Measurements from ENCODE around the gene NARS2.

NARS2 gene

GRCh38 chr11:78465169-78465942, 109.3 kb downstream of the NARS2 start:
- TF ChIP-seq RAD21 (IDR thresholded peaks at IDR 0.05; ENCODE audit: low read depth) = no peak
- no peak for TF ChIP-seq TCF12 (IDR thresholded peaks at IDR 0.05; ENCODE audit: low read depth)
- no peak for TF ChIP-seq REST (IDR thresholded peaks at IDR 0.05; ENCODE audit: low read depth)
- no peak for TF ChIP-seq TAF1 (IDR thresholded peaks at IDR 0.05; ENCODE audit: low read depth)
- no peak for TF ChIP-seq EGR1 (IDR thresholded peaks at IDR 0.05)
- no peak for TF ChIP-seq NFIC (IDR thresholded peaks at IDR 0.05)
- TF ChIP-seq CREB1 (IDR thresholded peaks at IDR 0.05; ENCODE audit: low read depth) = no peak
- no peak for TF ChIP-seq CEBPB (IDR thresholded peaks at IDR 0.05)
- TF ChIP-seq ZBTB7A (IDR thresholded peaks at IDR 0.05; ENCODE audit: low read depth) = no peak
- TF ChIP-seq USF1 (IDR thresholded peaks at IDR 0.05) = no peak

- TF ChIP-seq TAF1 (IDR thresholded peaks at IDR 0.05; ENCODE audit: low read depth) (no peak), ZBTB7A (IDR thresholded peaks at IDR 0.05; ENCODE audit: low read depth) (no peak), EP300 (IDR thresholded peaks at IDR 0.05; ENCODE audit: borderline replicate concordance) (no peak), YY1 (IDR thresholded peaks at IDR 0.05; ENCODE audit: low read depth) (no peak), TCF12 (IDR thresholded peaks at IDR 0.05; ENCODE audit: low read depth) (no peak), CREB1 (IDR thresholded peaks at IDR 0.05; ENCODE audit: low read depth) (no peak)
Measured at GRCh38 chr11:78460471-78460870, 114.2 kb downstream of the NARS2 start.

- no peak for TF ChIP-seq NFIC (IDR thresholded peaks at IDR 0.05)
- TF ChIP-seq CEBPB (IDR thresholded peaks at IDR 0.05) = no peak
Measured at GRCh38 chr11:78459738-78460137, 114.9 kb downstream of the NARS2 start.

- TF ChIP-seq MAX (IDR thresholded peaks at IDR 0.05) (no peak), EP300 (IDR thresholded peaks at IDR 0.05; ENCODE audit: borderline replicate concordance) (no peak), TEAD4 (IDR thresholded peaks at IDR 0.05) (no peak), USF1 (IDR thresholded peaks at IDR 0.05) (no peak), CREB1 (IDR thresholded peaks at IDR 0.05; ENCODE audit: low read depth) (no peak), REST (IDR thresholded peaks at IDR 0.05; ENCODE audit: low read depth) (no peak), RAD21 (IDR thresholded peaks at IDR 0.05; ENCODE audit: low read depth) (no peak), NFIC (IDR thresholded peaks at IDR 0.05) (no peak), CEBPB (IDR thresholded peaks at IDR 0.05) (no peak), EGR1 (IDR thresholded peaks at IDR 0.05) (no peak), TCF12 (IDR thresholded peaks at IDR 0.05; ENCODE audit: low read depth) (no peak)
Measured at GRCh38 chr11:78457448-78457847, 117.2 kb downstream of the NARS2 start.

- no peak for TF ChIP-seq RAD21 (IDR thresholded peaks at IDR 0.05; ENCODE audit: low read depth)
- no peak for TF ChIP-seq TEAD4 (IDR thresholded peaks at IDR 0.05)
- TF ChIP-seq CEBPB (IDR thresholded peaks at IDR 0.05) = no peak
- TF ChIP-seq NFIC (IDR thresholded peaks at IDR 0.05) = no peak
- TF ChIP-seq TAF1 (IDR thresholded peaks at IDR 0.05; ENCODE audit: low read depth) = no peak
- TF ChIP-seq ZBTB7A (IDR thresholded peaks at IDR 0.05; ENCODE audit: low read depth) = no peak
- TF ChIP-seq FOXM1 (IDR thresholded peaks at IDR 0.05; ENCODE audit: borderline replicate concordance, low read depth) = no peak
- no peak for TF ChIP-seq USF1 (IDR thresholded peaks at IDR 0.05)
- TF ChIP-seq MAX (IDR thresholded peaks at IDR 0.05) = no peak
- TF ChIP-seq REST (IDR thresholded peaks at IDR 0.05; ENCODE audit: low read depth) = no peak
- no peak for TF ChIP-seq EP300 (IDR thresholded peaks at IDR 0.05; ENCODE audit: borderline replicate concordance)
- no peak for TF ChIP-seq TCF12 (IDR thresholded peaks at IDR 0.05; ENCODE audit: low read depth)
- TF ChIP-seq CREB1 (IDR thresholded peaks at IDR 0.05; ENCODE audit: low read depth) = no peak
Measured at GRCh38 chr11:78453140-78453935, 121.3 kb downstream of the NARS2 start.
